Stomach (tissue), 4 donors: ENCODE measurements around the gene ZNF503.

ENCODE experiments used
- CTCF ChIP-seq, 7 experiments: fragments of 450-650 bp in 4 of 7; fragments of 200-600 bp in 3 of 7; sonication (generic) in 3 of 7; IDR thresholded peaks; one replicate each; pipeline ENCODE4 v1.5.1; 2016 to 2019; ENCODE audit warnings: antibody characterized with exemption in 7 of 7, control low read depth in 2 of 7, mild to moderate bottlenecking in 1 of 7
- POLR2AphosphoS5 ChIP-seq, 3 donors: sonication (generic); formaldehyde crosslinking; IDR thresholded peaks; one replicate each; pipeline ENCODE4 v1.6.1; 2016; ENCODE audit warnings: antibody characterized with exemption in 3 of 3

DNA sequence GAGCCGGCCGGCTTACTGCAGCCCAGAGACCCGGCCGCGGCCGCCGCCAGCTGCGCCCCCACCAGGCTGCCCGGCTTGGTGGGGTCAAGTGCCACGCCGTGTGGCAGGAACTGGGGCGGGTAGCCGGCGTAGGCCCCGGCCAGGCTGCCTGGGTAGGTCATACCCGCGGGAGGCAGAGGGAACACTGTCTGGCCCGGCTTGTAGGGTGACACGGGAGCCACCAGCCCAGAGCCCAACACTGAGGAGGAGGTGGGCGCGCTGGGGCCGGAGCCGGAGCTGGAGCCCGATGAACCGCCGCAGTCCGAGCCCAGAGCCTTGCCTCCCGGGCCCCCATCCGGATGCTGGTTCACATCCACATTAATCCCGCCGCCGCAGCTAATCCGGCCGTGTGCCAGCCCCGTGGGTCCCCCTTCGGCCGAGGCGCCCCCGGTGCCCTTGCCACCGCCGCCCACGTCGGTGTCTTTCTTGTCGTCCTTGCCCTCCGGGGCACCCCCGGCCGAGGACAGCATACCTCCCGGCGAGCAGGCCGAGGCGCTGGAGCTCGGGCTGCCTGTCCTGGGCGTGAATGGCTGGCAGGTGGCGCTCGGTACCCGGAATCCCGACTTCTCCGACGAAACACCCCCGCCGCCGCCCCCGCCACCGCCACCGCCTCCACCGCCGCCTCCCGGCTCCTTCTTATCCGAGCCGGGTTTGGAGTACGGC, 2.0 kb downstream of the ZNF503 start:
- TF ChIP-seq CTCF (IDR thresholded peaks at IDR 0.05) (peak in 4 of 7 experiments; percentile 11 to 77 (median 53)), POLR2AphosphoS5 (IDR thresholded peaks at IDR 0.05) (no peak)
